HepG2 (cell line): ENCODE measurements around the gene MRPL10. TPM values are rescaled to one million over a fixed set of nuclear protein-coding genes. Genes with fewer than 3 reads are reported as not detected.

Experiments
- ATAD3A ChIP-seq: sonication (generic); formaldehyde crosslinking; IDR thresholded peaks from 2 replicates; pipeline ENCODE4 v1.4.0; 2020; ENCODE audit warnings: missing genetic modification reagents
- FOXA1 ChIP-seq, 2 experiments: fragments of 450-650 bp in 1 of 2; sonication (generic) in 1 of 2; formaldehyde crosslinking in 1 of 2; IDR thresholded peaks; 2 replicates each; pipeline versions ENCODE4 v1.4.0 to v1.6.1; 2016 to 2020; ENCODE audit warnings: missing genetic modification reagents in 1 of 2
- FOXC1 ChIP-seq: sonication (generic); formaldehyde crosslinking; IDR thresholded peaks from 2 replicates; pipeline ENCODE4 v1.8.0; 2022; ENCODE audit warnings: mild to moderate bottlenecking, missing genetic modification reagents, borderline replicate concordance
- MIXL1 ChIP-seq: IDR thresholded peaks from 2 replicates; pipeline ENCODE4 v1.6.1; 2016
- MXI1 ChIP-seq: IDR thresholded peaks from 3 replicates; pipeline ENCODE4 v1.6.1; 2012; ENCODE audit warnings: low read depth, low read length, inconsistent platforms, borderline replicate concordance
- PHB2 ChIP-seq: fragments of 450-650 bp; IDR thresholded peaks from 2 replicates; pipeline ENCODE4 v1.6.1; 2018; ENCODE audit not compliant: partially characterized antibody
- RXRA ChIP-seq: sonication (generic); formaldehyde crosslinking; IDR thresholded peaks from 2 replicates; pipeline ENCODE4 v1.5.1; 2020; ENCODE audit warnings: missing genetic modification reagents
- SP4 ChIP-seq: sonication (generic); formaldehyde crosslinking; IDR thresholded peaks from 2 replicates; pipeline ENCODE4 v1.8.1; 2023; ENCODE audit warnings: mild to moderate bottlenecking, missing genetic modification reagents
- SPEN ChIP-seq: sonication (generic); formaldehyde crosslinking; IDR thresholded peaks from 2 replicates; pipeline ENCODE4 v1.5.1; 2020; ENCODE audit warnings: low read depth, mild to moderate bottlenecking, missing genetic modification reagents
- SSRP1 ChIP-seq: IDR thresholded peaks from 2 replicates; pipeline ENCODE4 v1.6.1; 2016; ENCODE audit warnings: control low read depth
- TBP ChIP-seq: sonication (generic); formaldehyde crosslinking; IDR thresholded peaks from 2 replicates; pipeline ENCODE4 v1.5.0; 2020; ENCODE audit warnings: missing genetic modification reagents
- TBX2 ChIP-seq: sonication (generic); formaldehyde crosslinking; IDR thresholded peaks from 2 replicates; pipeline ENCODE4 v1.5.0; 2020; ENCODE audit warnings: missing genetic modification reagents, mild to moderate bottlenecking, borderline replicate concordance
- TCF7 ChIP-seq: sonication (generic); IDR thresholded peaks from 2 replicates; pipeline ENCODE4 v1.6.1; 2016; ENCODE audit warnings: antibody characterized with exemption, low read depth
- TGIF2 ChIP-seq: IDR thresholded peaks from 2 replicates; pipeline ENCODE4 v1.6.1; 2016; ENCODE audit warnings: control low read depth, missing compliant biosample characterization
- ZBTB34 ChIP-seq: sonication (generic); formaldehyde crosslinking; IDR thresholded peaks from 2 replicates; pipeline ENCODE4 v1.8.0; 2022; ENCODE audit warnings: mild to moderate bottlenecking, missing genetic modification reagents
- ZNF30 ChIP-seq: sonication (generic); formaldehyde crosslinking; IDR thresholded peaks from 2 replicates; pipeline ENCODE4 v1.5.0; 2020; ENCODE audit warnings: mild to moderate bottlenecking, missing genetic modification reagents
- ZNF670 ChIP-seq: sonication (generic); formaldehyde crosslinking; IDR thresholded peaks from 2 replicates; pipeline ENCODE4 v1.8.0; 2022; ENCODE audit warnings: mild to moderate bottlenecking, missing genetic modification reagents, borderline replicate concordance
- ZNF691 ChIP-seq: sonication (generic); formaldehyde crosslinking; IDR thresholded peaks from 2 replicates; pipeline ENCODE4 v1.4.0; 2020; ENCODE audit warnings: missing genetic modification reagents, low read depth, mild to moderate bottlenecking, borderline replicate concordance
- polyA plus RNA-seq, 8 experiments: library from polyadenylated mRNA; depleted of rRNA in 3 of 8; stranded (reverse) in 7 of 8; unstranded in 1 of 8; fragments of >200 nt; fragmentation: Illumina TruSeq in 4 of 8; extraction: Trizol in 4 of 8; gene quantifications; 2 replicates each; pipeline versions ENCODE4 v1.2.1 to v1.2.3, GENCODE V29; 2011 to 2016; ENCODE audit warnings: low read depth in 4 of 8, missing spikeins in 1 of 8, mixed read lengths in 1 of 8; ENCODE audit not compliant: insufficient read depth in 1 of 8
- total RNA-seq, 5 experiments: library from RNA; depleted of rRNA; stranded (reverse); fragments of >200 nt; fragmentation: Illumina TruSeq; extraction: Trizol; gene quantifications; 2 replicates each; pipeline ENCODE4 v1.2.3, GENCODE V29; 2016; ENCODE audit warnings: low read depth in 1 of 5
- TF ChIP-seq, protein P1 (sequence below): sonication (generic); formaldehyde crosslinking; IDR thresholded peaks from 2 replicates; pipeline ENCODE4 v1.5.0; 2020; ENCODE audit warnings: missing genetic modification reagents, mild to moderate bottlenecking, borderline replicate concordance
- TF ChIP-seq, protein P2 (sequence below): sonication (generic); formaldehyde crosslinking; IDR thresholded peaks from 2 replicates; pipeline ENCODE4 v1.5.0; 2020; ENCODE audit warnings: missing genetic modification reagents
- TF ChIP-seq, protein P3 (sequence below): sonication (generic); formaldehyde crosslinking; IDR thresholded peaks from 2 replicates; pipeline ENCODE4 v1.4.0; 2020; ENCODE audit warnings: mild to moderate bottlenecking, missing genetic modification reagents

MRPL10 gene
- total and polyA plus RNA-seq, 2 of the 13 experiments (the other 11 are each of a cell fraction or from before 2014, with no cell fraction given): 56.7 to 149 TPM

- TF ChIP-seq, protein P1, sequence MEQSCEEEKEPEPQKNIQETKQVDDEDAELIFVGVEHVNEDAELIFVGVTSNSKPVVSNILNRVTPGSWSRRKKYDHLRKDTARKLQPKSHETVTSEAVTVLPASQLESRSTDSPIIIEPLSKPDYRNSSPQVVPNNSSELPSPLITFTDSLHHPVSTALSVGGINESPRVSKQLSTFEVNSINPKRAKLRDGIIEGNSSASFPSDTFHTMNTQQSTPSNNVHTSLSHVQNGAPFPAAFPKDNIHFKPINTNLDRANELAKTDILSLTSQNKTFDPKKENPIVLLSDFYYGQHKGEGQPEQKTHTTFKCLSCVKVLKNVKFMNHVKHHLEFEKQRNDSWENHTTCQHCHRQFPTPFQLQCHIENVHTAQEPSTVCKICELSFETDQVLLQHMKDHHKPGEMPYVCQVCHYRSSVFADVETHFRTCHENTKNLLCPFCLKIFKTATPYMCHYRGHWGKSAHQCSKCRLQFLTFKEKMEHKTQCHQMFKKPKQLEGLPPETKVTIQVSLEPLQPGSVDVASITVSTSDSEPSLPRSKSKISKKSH (CRISPR knock-in tag): no peak
- TF ChIP-seq SP4 (CRISPR knock-in tag) (peak; percentile 71; the same call in 1 of the 2 replicates), TBX2 (CRISPR knock-in tag) (no peak; the same call in 1 of the 2 replicates), ZNF691 (CRISPR knock-in tag) (0 out of 2 replicates have a peak, but pooled peaks have one; percentile 43), TCF7 (no peak), FOXA1 (IDR thresholded peaks at IDR 0.05) (no peak), FOXA1 (CRISPR knock-in tag; IDR thresholded peaks at IDR 0.05) (no peak), PHB2 (no peak), MIXL1 (CRISPR knock-in tag) (0 out of 2 replicates have a peak, but pooled peaks have one; percentile 50), ZBTB34 (CRISPR knock-in tag) (0 out of 2 replicates have a peak, but pooled peaks have one; percentile 58), SPEN (CRISPR knock-in tag) (peak; percentile 93; the same call in 1 of the 2 replicates), MXI1 (peak; percentile 53; the same call in 1 of the 3 replicates), RXRA (CRISPR knock-in tag) (peak; percentile 63), SSRP1 (CRISPR knock-in tag) (no peak; the same call in 1 of the 2 replicates), TGIF2 (CRISPR knock-in tag) (peak; percentile 75), ZNF670 (CRISPR knock-in tag) (peak; percentile 59; the same call in 1 of the 2 replicates), ATAD3A (CRISPR knock-in tag) (no peak), FOXC1 (0 out of 2 replicates have a peak, but pooled peaks have one; percentile 64), TBP (CRISPR knock-in tag) (no peak), ZNF30 (CRISPR knock-in tag) (no peak)
- TF ChIP-seq, protein P2, sequence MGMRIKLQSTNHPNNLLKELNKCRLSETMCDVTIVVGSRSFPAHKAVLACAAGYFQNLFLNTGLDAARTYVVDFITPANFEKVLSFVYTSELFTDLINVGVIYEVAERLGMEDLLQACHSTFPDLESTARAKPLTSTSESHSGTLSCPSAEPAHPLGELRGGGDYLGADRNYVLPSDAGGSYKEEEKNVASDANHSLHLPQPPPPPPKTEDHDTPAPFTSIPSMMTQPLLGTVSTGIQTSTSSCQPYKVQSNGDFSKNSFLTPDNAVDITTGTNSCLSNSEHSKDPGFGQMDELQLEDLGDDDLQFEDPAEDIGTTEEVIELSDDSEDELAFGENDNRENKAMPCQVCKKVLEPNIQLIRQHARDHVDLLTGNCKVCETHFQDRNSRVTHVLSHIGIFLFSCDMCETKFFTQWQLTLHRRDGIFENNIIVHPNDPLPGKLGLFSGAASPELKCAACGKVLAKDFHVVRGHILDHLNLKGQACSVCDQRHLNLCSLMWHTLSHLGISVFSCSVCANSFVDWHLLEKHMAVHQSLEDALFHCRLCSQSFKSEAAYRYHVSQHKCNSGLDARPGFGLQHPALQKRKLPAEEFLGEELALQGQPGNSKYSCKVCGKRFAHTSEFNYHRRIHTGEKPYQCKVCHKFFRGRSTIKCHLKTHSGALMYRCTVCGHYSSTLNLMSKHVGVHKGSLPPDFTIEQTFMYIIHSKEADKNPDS (CRISPR knock-in tag): 0 out of 2 replicates have a peak, but pooled peaks have one; percentile 46
- TF ChIP-seq, protein P3, sequence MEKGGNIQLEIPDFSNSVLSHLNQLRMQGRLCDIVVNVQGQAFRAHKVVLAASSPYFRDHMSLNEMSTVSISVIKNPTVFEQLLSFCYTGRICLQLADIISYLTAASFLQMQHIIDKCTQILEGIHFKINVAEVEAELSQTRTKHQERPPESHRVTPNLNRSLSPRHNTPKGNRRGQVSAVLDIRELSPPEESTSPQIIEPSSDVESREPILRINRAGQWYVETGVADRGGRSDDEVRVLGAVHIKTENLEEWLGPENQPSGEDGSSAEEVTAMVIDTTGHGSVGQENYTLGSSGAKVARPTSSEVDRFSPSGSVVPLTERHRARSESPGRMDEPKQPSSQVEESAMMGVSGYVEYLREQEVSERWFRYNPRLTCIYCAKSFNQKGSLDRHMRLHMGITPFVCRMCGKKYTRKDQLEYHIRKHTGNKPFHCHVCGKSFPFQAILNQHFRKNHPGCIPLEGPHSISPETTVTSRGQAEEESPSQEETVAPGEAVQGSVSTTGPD (CRISPR knock-in tag): no peak
Measured at GRCh38 chr17:47821424-47822391, 9.6 kb downstream of the MRPL10 start, which contains the start of gene OSBPL7 (continued).
